ENCODE results near the gene SFRP5.

DNA sequence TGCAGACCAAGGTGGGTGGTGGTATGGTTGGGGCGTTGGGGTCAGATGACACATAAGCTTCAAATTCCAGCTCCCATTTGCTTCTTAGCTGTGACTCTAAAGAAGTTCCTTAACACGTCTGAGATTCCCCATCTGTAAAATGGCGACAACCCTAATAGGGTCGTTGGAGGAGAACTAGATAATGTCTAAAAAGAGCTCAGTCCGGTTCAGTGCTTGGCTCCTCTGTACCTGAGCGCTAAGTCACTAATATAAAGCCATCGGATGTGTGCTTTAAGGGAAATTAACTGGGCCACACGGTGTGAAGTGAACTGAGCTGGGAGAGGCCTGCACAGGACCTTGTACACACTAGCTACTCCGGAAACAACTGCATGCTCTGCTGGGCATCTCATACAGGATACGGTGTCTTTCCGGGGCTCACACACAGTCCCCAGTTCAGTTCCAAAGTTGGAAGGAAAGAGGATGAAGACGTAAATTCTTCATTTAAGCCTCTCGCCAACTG, 35.3 kb downstream of the SFRP5 start:
- TF ChIP-seq, protein P1, sequence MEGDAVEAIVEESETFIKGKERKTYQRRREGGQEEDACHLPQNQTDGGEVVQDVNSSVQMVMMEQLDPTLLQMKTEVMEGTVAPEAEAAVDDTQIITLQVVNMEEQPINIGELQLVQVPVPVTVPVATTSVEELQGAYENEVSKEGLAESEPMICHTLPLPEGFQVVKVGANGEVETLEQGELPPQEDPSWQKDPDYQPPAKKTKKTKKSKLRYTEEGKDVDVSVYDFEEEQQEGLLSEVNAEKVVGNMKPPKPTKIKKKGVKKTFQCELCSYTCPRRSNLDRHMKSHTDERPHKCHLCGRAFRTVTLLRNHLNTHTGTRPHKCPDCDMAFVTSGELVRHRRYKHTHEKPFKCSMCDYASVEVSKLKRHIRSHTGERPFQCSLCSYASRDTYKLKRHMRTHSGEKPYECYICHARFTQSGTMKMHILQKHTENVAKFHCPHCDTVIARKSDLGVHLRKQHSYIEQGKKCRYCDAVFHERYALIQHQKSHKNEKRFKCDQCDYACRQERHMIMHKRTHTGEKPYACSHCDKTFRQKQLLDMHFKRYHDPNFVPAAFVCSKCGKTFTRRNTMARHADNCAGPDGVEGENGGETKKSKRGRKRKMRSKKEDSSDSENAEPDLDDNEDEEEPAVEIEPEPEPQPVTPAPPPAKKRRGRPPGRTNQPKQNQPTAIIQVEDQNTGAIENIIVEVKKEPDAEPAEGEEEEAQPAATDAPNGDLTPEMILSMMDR (conservative IDR thresholded peaks at IDR 0.05; ENCODE audit: low read depth, low read length) = no peak
- TF ChIP-seq MAZ (IDR thresholded peaks at IDR 0.05; ENCODE audit: borderline replicate concordance, low read depth, low read length) = no peak
- no peak for TF ChIP-seq FOS (IDR thresholded peaks at IDR 0.05; ENCODE audit: low read depth, low read length)
- TF ChIP-seq MXI1 (IDR thresholded peaks at IDR 0.05; ENCODE audit: borderline replicate concordance, low read depth, low read length) = no peak
- no peak for TF ChIP-seq POLR2A (IDR thresholded peaks at IDR 0.05; ENCODE audit: low read depth, low read length)
- no peak for TF ChIP-seq RCOR1 (IDR thresholded peaks at IDR 0.05; ENCODE audit: insufficient replicate concordance, low read length)
- no peak for TF ChIP-seq MAFK (IDR thresholded peaks at IDR 0.05; ENCODE audit: low read depth, low read length)
- TF ChIP-seq, protein P2, sequence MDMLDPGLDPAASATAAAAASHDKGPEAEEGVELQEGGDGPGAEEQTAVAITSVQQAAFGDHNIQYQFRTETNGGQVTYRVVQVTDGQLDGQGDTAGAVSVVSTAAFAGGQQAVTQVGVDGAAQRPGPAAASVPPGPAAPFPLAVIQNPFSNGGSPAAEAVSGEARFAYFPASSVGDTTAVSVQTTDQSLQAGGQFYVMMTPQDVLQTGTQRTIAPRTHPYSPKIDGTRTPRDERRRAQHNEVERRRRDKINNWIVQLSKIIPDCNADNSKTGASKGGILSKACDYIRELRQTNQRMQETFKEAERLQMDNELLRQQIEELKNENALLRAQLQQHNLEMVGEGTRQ (IDR thresholded peaks at IDR 0.05; ENCODE audit: low read depth, low read length) = no peak
- TF ChIP-seq CEBPB (IDR thresholded peaks at IDR 0.05; ENCODE audit: low read depth, low read length) = no peak
- TF ChIP-seq RAD21 (IDR thresholded peaks at IDR 0.05; ENCODE audit: low read length) = no peak
- no peak for TF ChIP-seq SMC3 (IDR thresholded peaks at IDR 0.05; ENCODE audit: low read depth, low read length)

All from IMR-90 (cell line).